GM13977 (cell line): ENCODE data around the gene GPR108.

ENCODE experiments used
- DNase-seq: peaks from one replicate; pipeline ENCODE4 v3.0.0; 2012; ENCODE audit warnings: low spot score
- in situ Hi-C: fragments of 300-500 bp; cut with MboI; formaldehyde crosslinking; loops from one replicate; pipeline ENCODE4 v1.12.0; 2022; ENCODE audit warnings: low sequenced_read_pairs, low pct_unique_long_range_greater_than_20kb, mixed read lengths, inconsistent platforms; ENCODE audit not compliant: unreplicated experiment
- TF ChIP-seq, protein P1 (sequence below): IDR thresholded peaks from 2 replicates; pipeline ENCODE4 v1.5.1; 2012; ENCODE audit warnings: mild to moderate bottlenecking, control low read depth; ENCODE audit not compliant: insufficient read depth; ENCODE audit errors: extremely low read depth, missing control alignments

Gene GPR108

DNA sequence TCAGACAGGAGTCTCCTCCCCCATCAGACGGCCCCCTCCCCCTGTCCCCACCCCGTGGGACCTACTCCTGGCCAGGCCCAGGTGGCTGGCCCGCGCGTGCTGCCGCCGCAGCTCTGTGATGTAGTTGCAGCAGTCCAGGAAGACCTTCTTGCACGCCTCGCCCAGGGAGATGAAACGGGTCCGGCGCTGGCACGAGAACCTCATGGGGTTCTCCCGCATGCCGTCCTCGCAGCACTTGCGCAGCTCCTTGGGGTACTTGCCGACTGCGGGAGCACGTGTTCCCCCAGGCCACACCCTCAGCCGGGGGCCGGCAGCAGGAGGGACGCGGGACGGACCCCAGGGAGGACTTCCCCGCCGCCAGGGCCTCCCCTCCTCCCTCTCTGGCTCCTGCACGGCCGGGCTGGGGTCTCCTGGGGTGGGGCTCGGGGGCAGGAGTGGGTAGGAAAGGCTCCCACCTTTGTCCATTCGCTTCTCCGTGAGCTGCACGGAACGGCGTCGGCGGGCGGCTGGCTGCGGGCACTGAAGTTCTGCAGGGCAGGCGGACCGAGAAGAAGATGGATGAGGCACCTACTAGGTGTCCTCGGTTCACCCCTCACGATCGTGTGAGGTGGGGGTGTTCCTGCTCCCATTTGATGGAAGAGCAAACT, 30.2 kb downstream of the GPR108 start:
- no peak for DNase-seq
- TF ChIP-seq, protein P1, sequence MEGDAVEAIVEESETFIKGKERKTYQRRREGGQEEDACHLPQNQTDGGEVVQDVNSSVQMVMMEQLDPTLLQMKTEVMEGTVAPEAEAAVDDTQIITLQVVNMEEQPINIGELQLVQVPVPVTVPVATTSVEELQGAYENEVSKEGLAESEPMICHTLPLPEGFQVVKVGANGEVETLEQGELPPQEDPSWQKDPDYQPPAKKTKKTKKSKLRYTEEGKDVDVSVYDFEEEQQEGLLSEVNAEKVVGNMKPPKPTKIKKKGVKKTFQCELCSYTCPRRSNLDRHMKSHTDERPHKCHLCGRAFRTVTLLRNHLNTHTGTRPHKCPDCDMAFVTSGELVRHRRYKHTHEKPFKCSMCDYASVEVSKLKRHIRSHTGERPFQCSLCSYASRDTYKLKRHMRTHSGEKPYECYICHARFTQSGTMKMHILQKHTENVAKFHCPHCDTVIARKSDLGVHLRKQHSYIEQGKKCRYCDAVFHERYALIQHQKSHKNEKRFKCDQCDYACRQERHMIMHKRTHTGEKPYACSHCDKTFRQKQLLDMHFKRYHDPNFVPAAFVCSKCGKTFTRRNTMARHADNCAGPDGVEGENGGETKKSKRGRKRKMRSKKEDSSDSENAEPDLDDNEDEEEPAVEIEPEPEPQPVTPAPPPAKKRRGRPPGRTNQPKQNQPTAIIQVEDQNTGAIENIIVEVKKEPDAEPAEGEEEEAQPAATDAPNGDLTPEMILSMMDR = no peak
- in situ Hi-C loops = no loop called here

DNA sequence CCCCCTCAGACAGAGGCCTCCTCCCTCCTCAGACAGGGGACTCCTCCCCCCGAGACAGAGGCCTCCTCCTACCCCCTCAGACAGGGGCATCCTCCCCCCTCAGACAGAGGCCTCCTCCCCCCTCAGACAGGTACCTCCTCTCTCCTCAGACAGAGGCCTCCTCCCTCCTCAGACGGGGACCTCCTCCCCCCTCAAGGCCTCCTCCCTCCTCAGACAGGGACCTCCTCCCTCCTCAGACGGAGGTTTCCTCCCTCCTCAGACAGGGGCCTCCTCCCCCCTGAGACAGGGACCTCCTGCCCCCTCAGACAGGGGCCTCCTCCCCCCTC, 30.8 kb downstream of the GPR108 start:
- DNase-seq = no peak
- in situ Hi-C loops = no loop called here
- TF ChIP-seq, protein P1 = no peak

DNA sequence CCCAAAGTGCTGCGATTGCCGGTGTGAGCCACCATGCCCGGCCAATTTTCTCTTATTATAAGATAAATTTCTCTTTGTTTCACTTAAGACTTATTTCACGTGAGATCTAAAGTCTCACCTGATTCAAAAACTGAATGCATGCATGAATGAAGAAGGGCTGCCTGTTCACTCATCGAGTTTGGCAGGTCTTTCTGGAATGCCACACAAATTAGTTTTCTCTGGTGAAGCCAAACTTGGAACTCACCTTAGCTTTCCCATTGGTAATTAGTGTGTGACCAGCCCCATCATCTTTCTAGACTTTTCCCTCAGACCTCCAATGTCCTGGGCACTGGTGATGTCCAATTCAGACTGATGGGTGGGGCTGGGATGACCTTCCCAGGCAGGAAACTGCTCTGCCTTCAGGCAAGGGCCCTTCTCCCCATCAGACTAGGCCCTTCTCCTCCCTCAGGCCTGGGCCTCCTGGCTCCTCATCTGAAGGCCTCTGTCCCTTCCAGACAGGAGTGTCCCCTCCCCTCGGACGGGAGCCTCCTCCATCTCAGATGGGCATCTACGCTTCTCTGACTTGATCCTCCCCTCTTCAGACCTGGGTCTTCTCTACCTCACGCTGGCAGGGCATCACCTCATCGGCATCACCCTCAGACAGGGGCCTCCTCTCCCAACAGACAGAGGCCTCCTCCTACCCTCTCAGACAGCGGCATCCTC, 31.3 kb downstream of the GPR108 start:
- no peak for DNase-seq
- in situ Hi-C loops = no loop called here
- TF ChIP-seq, protein P1 = no peak

DNA sequence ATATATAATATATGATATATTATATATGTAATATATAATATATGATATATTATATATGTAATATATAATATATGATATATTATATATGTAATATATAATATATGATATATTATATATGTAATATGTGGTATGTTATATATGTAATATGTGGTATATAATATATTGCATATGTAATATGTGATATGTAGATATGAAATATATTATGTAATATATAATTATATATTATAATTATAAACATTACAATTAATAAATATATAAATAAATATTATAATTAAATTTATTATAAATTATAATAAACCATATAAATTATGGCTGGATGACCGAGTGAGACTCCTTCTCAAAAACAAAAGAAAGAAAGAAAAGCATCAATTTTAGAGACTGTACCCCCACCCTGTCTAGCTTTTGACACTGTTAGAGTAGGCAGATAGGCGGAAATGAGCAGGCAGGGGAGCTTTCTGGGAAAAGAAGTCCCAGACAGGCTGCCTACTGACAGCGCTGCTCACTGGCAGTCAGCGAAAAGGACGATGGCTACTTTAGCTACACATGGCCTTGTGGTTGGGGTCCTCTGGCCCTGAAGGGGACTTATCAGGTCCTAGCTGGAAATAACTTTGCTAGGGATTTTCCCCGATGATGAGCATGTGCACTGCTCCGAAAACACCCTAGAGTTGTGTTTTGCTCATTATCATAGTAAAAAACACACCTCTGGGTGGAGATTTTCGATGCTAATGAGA, 36.6 kb downstream of the GPR108 start:
- TF ChIP-seq, protein P1 = no peak
- in situ Hi-C loops = no loop called here
- DNase-seq = no peak

DNA sequence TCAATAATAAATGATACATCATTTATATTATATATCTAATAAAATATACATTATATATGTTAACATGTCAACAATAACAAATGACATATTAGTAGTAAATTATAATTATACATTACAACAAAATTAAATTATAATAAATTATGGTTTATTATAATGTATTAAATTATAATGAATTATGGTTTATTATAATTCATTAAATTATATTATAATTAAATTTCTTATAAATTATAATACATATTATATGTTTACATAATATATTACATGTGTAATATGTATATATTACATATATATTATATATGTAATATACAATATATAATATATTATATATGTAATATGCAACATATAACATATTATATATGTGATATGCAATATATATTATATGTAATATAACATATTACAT, 37.4 kb downstream of the GPR108 start:
- in situ Hi-C loops = no loop called here
- TF ChIP-seq, protein P1 = no peak
- no peak for DNase-seq

DNA sequence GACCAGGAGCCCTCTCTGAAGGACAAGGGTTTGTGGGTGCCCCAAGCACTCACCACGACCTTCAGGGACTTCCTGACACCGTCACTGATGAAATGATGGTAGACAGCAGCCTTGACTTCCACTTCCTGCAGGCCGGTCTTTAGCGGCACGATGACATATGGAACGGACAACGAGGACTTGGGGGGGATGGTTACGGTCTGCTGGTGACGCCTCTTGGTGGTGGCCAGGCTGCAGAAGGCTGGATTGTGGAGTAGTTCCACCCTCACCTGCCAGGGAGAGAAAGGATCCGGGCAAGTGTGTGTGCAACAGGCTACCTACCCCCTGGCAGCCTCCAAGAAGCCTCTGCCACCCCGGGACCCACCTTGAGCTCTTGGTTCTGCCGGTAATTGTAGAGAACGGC, 40.1 kb downstream of the GPR108 start:
- TF ChIP-seq, protein P1 = no peak
- no peak for DNase-seq
- in situ Hi-C loops = no loop called here
